VCaP (cell line): ENCODE data around the gene KANSL1.

ENCODE experiments used
- H3K27ac ChIP-seq: fragments of 450-650 bp; 2 replicates; pipeline ENCODE4 v1.5.1; 2017
- CTCF ChIP-seq: fragments of 450-650 bp; conservative IDR thresholded peaks from 2 replicates; pipeline ENCODE4 v1.5.1; 2017; ENCODE audit warnings: mild to moderate bottlenecking, moderate library complexity

The KANSL1 gene

GRCh38 chr17:45997624-45998023, 195.6 kb downstream of the KANSL1 start:
- no peak overlapping the region for H3K27ac ChIP-seq
- no peak for TF ChIP-seq CTCF

GRCh38 chr17:45997166-45997565, 196.1 kb downstream of the KANSL1 start:
- TF ChIP-seq CTCF = no peak
- H3K27ac ChIP-seq = no peak overlapping the region

- TF ChIP-seq CTCF = no peak
- no peak overlapping the region for H3K27ac ChIP-seq
These were observed 196.8 kb downstream of the KANSL1 start for GRCh38 chr17:45996282-45996937.

- H3K27ac ChIP-seq = no peak overlapping the region
- no peak for TF ChIP-seq CTCF
These were observed 197.5 kb downstream of the KANSL1 start for GRCh38 chr17:45995627-45996270.

- H3K27ac ChIP-seq = no peak overlapping the region
- no peak for TF ChIP-seq CTCF
These were observed 198.2 kb downstream of the KANSL1 start for GRCh38 chr17:45994987-45995386.

- no peak overlapping the region for H3K27ac ChIP-seq
- TF ChIP-seq CTCF = no peak
These were observed 199.1 kb downstream of the KANSL1 start for GRCh38 chr17:45993962-45994627.

- no peak for TF ChIP-seq CTCF
These were observed 200.3 kb downstream of the KANSL1 start for GRCh38 chr17:45992904-45993303.

More at GRCh38 chr17:45992904-45993303, 200.3 kb downstream of the KANSL1 start:
- no peak overlapping the region for H3K27ac ChIP-seq
